OCI-LY7 (cell line): ENCODE data around the gene TXNDC11. TPM values are rescaled to one million over a fixed set of nuclear protein-coding genes. Genes with fewer than 3 reads are reported as not detected.
A peak's percentile ranks its signal among the peaks of the same experiment; 100 is the strongest.

Experiments
- BruUV-seq: library from RNA; stranded (reverse); fragments of 400-500 nt; replicated peaks from 2 replicates; lab custom pipeline; 2021; lab: Mats Ljungman, UMichigan
- CTCF ChIA-PET: fragments of 300-600 bp; sonication (Branson Sonifier 250); formaldehyde crosslinking; loops from one replicate; lab custom pipeline; 2022; ENCODE audit warnings: antibody characterized with exemption; ENCODE audit not compliant: unreplicated experiment; lab: Charles Lee
- POLR2A ChIA-PET: fragments of 300-600 bp; sonication (Branson Sonifier 250); formaldehyde crosslinking; loops from one replicate; lab custom pipeline; 2022; ENCODE audit warnings: antibody characterized with exemption; lab: Charles Lee
- DNase-seq: peaks from one replicate; pipeline ENCODE4 v3.0.0-alpha.2; 2015; ENCODE audit warnings: low spot score
- H2AFZ ChIP-seq: fragments of 200-600 bp; sonication (generic), shearing (Covaris generic); 2 replicates; pipeline ENCODE4 v1.6.1; 2014; ENCODE audit warnings: mild to moderate bottlenecking, antibody characterized with exemption, low read length, moderate library complexity
- H3K27ac ChIP-seq: fragments of 200-600 bp; sonication (generic); 2 replicates; pipeline ENCODE4 v1.5.1; 2014; ENCODE audit warnings: mixed run types, low read depth, mild to moderate bottlenecking, moderate library complexity, low read length, inconsistent platforms; ENCODE audit not compliant: poor library complexity, severe bottlenecking
- H3K36me3 ChIP-seq: fragments of 200-600 bp; sonication (generic); 2 replicates; pipeline ENCODE4 v1.6.1; 2014; ENCODE audit warnings: mild to moderate bottlenecking, antibody characterized with exemption, low read length, moderate library complexity, mixed read lengths; ENCODE audit not compliant: insufficient read depth
- H3K4me1 ChIP-seq: fragments of 200-600 bp; sonication (generic); 2 replicates; pipeline ENCODE4 v1.5.1; 2014; ENCODE audit warnings: mild to moderate bottlenecking, low read length; ENCODE audit not compliant: insufficient read depth, poor library complexity, severe bottlenecking
- H3K4me2 ChIP-seq: fragments of 200-600 bp; sonication (generic); 2 replicates; pipeline ENCODE4 v1.6.1; 2014; ENCODE audit warnings: mild to moderate bottlenecking, low read length
- H3K4me3 ChIP-seq: fragments of 200-600 bp; sonication (generic); 2 replicates; pipeline ENCODE4 v1.5.1; 2014; ENCODE audit warnings: mild to moderate bottlenecking, low read depth, low read length; ENCODE audit not compliant: poor library complexity, severe bottlenecking
- H3K79me2 ChIP-seq: fragments of 200-600 bp; sonication (generic); 2 replicates; pipeline ENCODE4 v1.6.1; 2016; ENCODE audit warnings: low read depth, mild to moderate bottlenecking, low read length, moderate library complexity, mixed read lengths; ENCODE audit not compliant: insufficient read depth
- H3K9me2 ChIP-seq: fragments of 200-600 bp; sonication (generic); 2 replicates; pipeline ENCODE4 v1.6.1; 2016; ENCODE audit warnings: mild to moderate bottlenecking, low read length, mixed read lengths; ENCODE audit not compliant: insufficient read depth
- H3K9me3 ChIP-seq: fragments of 200-600 bp; sonication (generic); 2 replicates; pipeline ENCODE4 v1.6.1; 2014; ENCODE audit warnings: mild to moderate bottlenecking, mixed run types, low read length, mixed read lengths
- H4K20me1 ChIP-seq: fragments of 200-600 bp; sonication (generic); 2 replicates; pipeline ENCODE4 v1.6.1; 2014; ENCODE audit warnings: mild to moderate bottlenecking, antibody characterized with exemption, low read length, moderate library complexity, mixed read lengths; ENCODE audit not compliant: insufficient read depth
- CTCF ChIP-seq: fragments of 200-600 bp; sonication (generic); conservative IDR thresholded peaks from 2 replicates; pipeline ENCODE4 v1.5.1; 2014; ENCODE audit warnings: mild to moderate bottlenecking, antibody characterized with exemption, low read length, moderate library complexity, mixed read lengths
- EZH2phosphoT487 ChIP-seq: fragments of 200-600 bp; sonication (generic); IDR thresholded peaks from 2 replicates; pipeline ENCODE4 v1.6.1; 2018; ENCODE audit warnings: low read depth, borderline replicate concordance, mild to moderate bottlenecking, mixed run types, antibody characterized with exemption, low read length, moderate library complexity, mixed read lengths
- intact Hi-C: fragments of 100-400 bp; cut with micrococcal nuclease; formaldehyde crosslinking; loops from one replicate; pipeline ENCODE4 v1.10.0; 2022; ENCODE audit not compliant: unreplicated experiment
- total RNA-seq, 2 experiments: library from RNA; depleted of rRNA in 1 of 2; stranded (reverse); fragments of >200 nt in 1 of 2; shearing (Covaris generic) in 1 of 2; gene quantifications; 2 replicates each; pipeline ENCODE4 v1.2.3, GENCODE V29; 2014 to 2022

TXNDC11 gene
- total RNA-seq, 2 experiments from 2014 or later, result 88.6 to 96.0 TPM

GRCh38 chr16:11679941-11680911 lies 62.4 kb downstream of the TXNDC11 start:
- TF ChIP-seq EZH2phosphoT487 (no peak), CTCF (peak; percentile 39)
- no TSS peak for BruUV-seq
- H4K20me1 ChIP-seq, result no peaks in the 10 kb centered on the region
- CTCF ChIA-PET, result no interaction called here
- peaks cover 41% of the 10 kb centered on the region for H3K79me2 ChIP-seq
- no peak for DNase-seq
- H3K27ac ChIP-seq, result peak overlapping the region; percentile 98
- peaks cover 76% of the 10 kb centered on the region for H3K36me3 ChIP-seq
- H3K4me1 ChIP-seq, result peaks cover 99% of the 10 kb centered on the region
- H2AFZ ChIP-seq, result no peak overlapping the region
- H3K4me2 ChIP-seq, result peak overlapping the region; percentile 80
- H3K4me3 ChIP-seq, result peak overlapping the region; percentile 59
- POLR2A ChIA-PET, result interaction anchor here (0.7 to 2.0 kb wide), 4 partner anchors 9 to 28 kb away, joined by 3 to 6 read pairs (median 4); no protein-coding TSS in a partner anchor
- H3K9me2 ChIP-seq, result no peaks in the 10 kb centered on the region
- no peaks in the 10 kb centered on the region for H3K9me3 ChIP-seq
- intact Hi-C loops, result loop anchor here (5.0 kb wide), 1 partner anchor 287 kb away; the partner anchor contains the start of gene TNFRSF17

GRCh38 chr16:11679250-11679649 lies 63.4 kb downstream of the TXNDC11 start:
- Histone ChIP-seq H3K27ac (peak overlapping the region; percentile 98), H3K4me3 (no peak overlapping the region), H4K20me1 (no peaks in the 10 kb centered on the region), H3K4me1 (peaks cover 99% of the 10 kb centered on the region), H3K79me2 (peaks cover 32% of the 10 kb centered on the region), H3K4me2 (peak overlapping the region; percentile 80), H3K9me3 (no peaks in the 10 kb centered on the region), H3K9me2 (no peaks in the 10 kb centered on the region), H3K36me3 (peaks cover 67% of the 10 kb centered on the region), H2AFZ (no peak overlapping the region)
- intact Hi-C loops, result no loop called here
- no peak for DNase-seq
- TF ChIP-seq EZH2phosphoT487, result no peak
- TF ChIP-seq CTCF, result no peak
- ChIA-PET POLR2A (interaction anchor here (0.5 to 2.0 kb wide), 5 partner anchors 11 to 69 kb away, joined by 3 to 5 read pairs (median 4); no protein-coding TSS in a partner anchor), CTCF (interaction anchor here (0.6 kb wide), 1 partner anchor 380 kb away, joined by 3 read pairs; no protein-coding TSS in a partner anchor)
- no TSS peak for BruUV-seq
